ENCODE results near the gene TARDBP.
"Not testable (repeated sequence)": the region's sequence is repeated elsewhere in the genome, so short reads cannot be mapped to it uniquely, and the experiment has no call there.

TARDBP gene

DNA sequence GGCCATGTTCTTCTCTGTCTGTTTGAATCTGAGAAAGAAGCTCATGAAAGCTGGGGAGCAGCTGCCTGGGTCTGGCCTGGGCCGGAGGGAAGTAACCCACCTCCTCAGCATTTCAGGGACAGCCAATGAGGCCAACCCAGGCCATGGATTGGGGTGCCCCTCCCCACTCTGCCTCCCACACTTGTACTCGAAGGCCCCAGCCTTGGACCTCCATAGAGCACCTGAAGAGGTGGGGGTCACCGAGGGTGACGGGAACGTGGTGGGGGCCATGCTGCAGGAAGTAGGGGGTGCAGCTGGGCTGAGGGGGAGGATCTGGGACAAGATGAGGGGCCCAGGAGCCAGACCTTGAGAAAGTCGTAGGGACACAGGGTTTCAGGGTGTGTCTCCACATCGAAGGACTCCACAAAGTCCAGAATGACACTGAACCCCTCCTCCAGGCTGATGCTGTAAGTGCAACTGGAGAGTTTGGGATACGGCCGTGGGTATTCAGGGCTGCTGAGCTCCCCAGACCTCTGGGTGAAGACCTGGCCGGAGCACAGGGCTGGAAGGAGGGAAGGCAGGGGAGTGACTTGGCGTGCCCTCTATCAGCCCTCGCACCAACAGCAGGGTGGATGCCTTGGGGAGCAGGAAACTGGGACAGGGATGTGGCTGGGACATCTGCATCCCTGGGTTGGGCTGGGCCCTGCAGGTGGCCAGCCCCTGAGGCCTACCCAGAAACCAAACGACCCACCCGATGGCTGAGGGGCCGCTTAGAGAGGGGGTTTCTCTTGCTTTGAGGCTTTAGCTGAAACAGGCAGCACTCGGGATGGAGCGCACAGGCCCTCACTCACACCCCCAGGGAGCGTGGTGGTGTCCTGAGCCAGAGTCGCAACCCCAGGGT, 30.8 kb downstream of the TARDBP start:
- H3K4me3 ChIP-seq (ENCODE audit: low read depth, low read length), result no peak overlapping the region
- peaks cover 21% of the 10 kb centered on the region for H3K27me3 ChIP-seq (ENCODE audit: insufficient read depth, low read length)
- H3K27ac ChIP-seq (ENCODE audit: low read depth, low read length), result no peak overlapping the region
- H3K4me1 ChIP-seq (ENCODE audit: control insufficient read depth, insufficient read depth, low read length, unreplicated experiment), result no peaks in the 10 kb centered on the region
- no peak overlapping the region for H2AFZ ChIP-seq (ENCODE audit: low read length, unreplicated experiment)
- H3K79me2 ChIP-seq (ENCODE audit: control insufficient read depth, insufficient read depth, low read length, unreplicated experiment), result no peaks in the 10 kb centered on the region
- no peaks in the 10 kb centered on the region for H3K36me3 ChIP-seq (ENCODE audit: insufficient read depth, low read length)

DNA sequence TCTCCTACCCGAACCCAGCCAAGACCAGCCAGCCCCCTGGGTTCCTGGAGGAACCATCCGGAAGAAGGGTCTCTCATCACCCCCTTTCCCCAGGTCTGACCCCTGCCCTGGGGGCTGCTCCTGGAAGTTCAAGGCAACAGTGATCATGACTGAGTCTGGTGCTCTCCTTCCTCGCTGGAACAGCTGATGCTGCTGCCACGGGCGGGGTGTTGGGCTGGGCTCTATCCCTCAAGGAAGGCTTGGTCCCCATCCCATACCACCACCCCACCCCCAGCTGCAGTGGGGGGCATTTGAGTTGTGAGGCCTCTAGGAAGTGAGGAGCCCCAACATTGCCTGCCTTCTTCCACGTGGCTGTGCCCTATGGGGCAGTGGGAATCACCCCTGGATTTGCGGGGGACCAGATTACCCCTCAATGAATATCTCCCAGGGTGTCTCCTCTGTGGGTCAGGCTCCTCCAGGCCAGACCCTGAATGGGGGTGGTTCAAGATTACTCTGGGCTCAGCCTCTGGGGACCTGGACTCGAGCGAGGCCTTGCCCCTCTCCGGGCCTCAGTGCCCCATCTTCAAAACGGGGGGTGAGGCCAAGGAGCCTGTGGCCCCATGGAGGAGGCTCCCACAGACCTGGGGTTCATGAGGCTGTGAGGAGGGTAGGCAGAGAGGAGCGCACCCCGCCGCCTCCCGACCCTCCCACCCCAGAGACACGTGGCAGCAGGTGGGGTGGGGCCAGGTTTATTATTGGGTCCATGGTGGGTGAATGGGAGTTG, 31.8 kb downstream of the TARDBP start:
- Histone ChIP-seq H3K4me3 (ENCODE audit: low read depth, low read length) (no peak overlapping the region), H3K27me3 (ENCODE audit: insufficient read depth, low read length) (peaks cover 11% of the 10 kb centered on the region), H3K27ac (ENCODE audit: low read depth, low read length) (no peak overlapping the region), H3K36me3 (ENCODE audit: insufficient read depth, low read length) (no peaks in the 10 kb centered on the region), H3K4me1 (ENCODE audit: control insufficient read depth, insufficient read depth, low read length, unreplicated experiment) (no peaks in the 10 kb centered on the region), H2AFZ (ENCODE audit: low read length, unreplicated experiment) (no peak overlapping the region), H3K79me2 (ENCODE audit: control insufficient read depth, insufficient read depth, low read length, unreplicated experiment) (no peaks in the 10 kb centered on the region)

DNA sequence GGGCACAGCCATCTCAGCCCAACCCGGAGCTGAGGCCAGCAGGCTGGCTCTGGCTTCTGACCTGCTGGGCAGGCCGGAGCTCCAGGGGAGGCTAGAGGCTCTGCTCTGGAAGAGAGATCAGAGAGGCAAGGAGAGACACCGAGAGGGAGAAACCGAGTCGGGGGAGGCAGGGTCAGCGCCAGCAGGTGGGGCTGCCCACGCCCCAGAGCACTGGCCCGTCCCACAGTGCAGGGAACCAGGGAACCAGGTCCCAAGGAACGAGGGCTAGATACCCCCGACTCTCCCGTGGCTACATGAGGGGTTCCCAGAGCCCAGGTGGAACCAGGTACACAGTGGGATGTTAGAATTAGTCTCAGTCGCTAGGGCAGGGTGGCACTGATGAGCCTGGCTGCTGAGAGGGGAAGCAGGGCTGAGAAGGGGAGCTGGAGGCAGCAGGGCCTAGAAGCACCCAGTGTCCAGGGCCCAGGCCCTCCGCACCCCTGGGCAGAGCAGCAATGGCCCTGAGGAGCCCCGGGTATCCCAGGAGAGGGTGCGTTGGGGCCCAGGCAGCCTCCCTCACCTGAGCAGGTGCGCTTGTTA, 32.5 kb downstream of the TARDBP start:
- Histone ChIP-seq H3K27ac (ENCODE audit: low read depth, low read length) (no peak overlapping the region), H3K27me3 (ENCODE audit: insufficient read depth, low read length) (peaks cover 4% of the 10 kb centered on the region; the same call in 1 of the 2 replicates), H3K79me2 (ENCODE audit: control insufficient read depth, insufficient read depth, low read length, unreplicated experiment) (no peaks in the 10 kb centered on the region), H2AFZ (ENCODE audit: low read length, unreplicated experiment) (no peak overlapping the region), H3K4me3 (ENCODE audit: low read depth, low read length) (no peak overlapping the region), H3K4me1 (ENCODE audit: control insufficient read depth, insufficient read depth, low read length, unreplicated experiment) (no peaks in the 10 kb centered on the region), H3K36me3 (ENCODE audit: insufficient read depth, low read length) (no peaks in the 10 kb centered on the region)

- no peaks in the 10 kb centered on the region for H3K36me3 ChIP-seq (ENCODE audit: insufficient read depth, low read length)
- no peaks in the 10 kb centered on the region for H3K79me2 ChIP-seq (ENCODE audit: control insufficient read depth, insufficient read depth, low read length, unreplicated experiment)
- no peaks in the 10 kb centered on the region for H3K4me1 ChIP-seq (ENCODE audit: control insufficient read depth, insufficient read depth, low read length, unreplicated experiment)
- H3K27ac ChIP-seq (ENCODE audit: low read depth, low read length), result no peak overlapping the region
- no peak overlapping the region for H3K4me3 ChIP-seq (ENCODE audit: low read depth, low read length)
- no peak overlapping the region for H2AFZ ChIP-seq (ENCODE audit: low read length, unreplicated experiment)
- H3K27me3 ChIP-seq (ENCODE audit: insufficient read depth, low read length), result 0 out of 2 replicates have a peak, but pooled peaks cover 4% of the 10 kb centered on the region
Observed at GRCh38 chr1:11045428-11046269, 33.2 kb downstream of the TARDBP start.

GRCh38 chr1:11046270-11046566, 33.8 kb downstream of the TARDBP start:
- Histone ChIP-seq H3K4me3 (ENCODE audit: low read depth, low read length) (no peak overlapping the region), H3K4me1 (ENCODE audit: control insufficient read depth, insufficient read depth, low read length, unreplicated experiment) (no peaks in the 10 kb centered on the region), H3K27ac (ENCODE audit: low read depth, low read length) (no peak overlapping the region), H3K27me3 (ENCODE audit: insufficient read depth, low read length) (0 out of 2 replicates have a peak, but pooled peaks cover 4% of the 10 kb centered on the region), H2AFZ (ENCODE audit: low read length, unreplicated experiment) (no peak overlapping the region), H3K36me3 (ENCODE audit: insufficient read depth, low read length) (no peaks in the 10 kb centered on the region), H3K79me2 (ENCODE audit: control insufficient read depth, insufficient read depth, low read length, unreplicated experiment) (no peaks in the 10 kb centered on the region)

- Histone ChIP-seq H3K27me3 (ENCODE audit: insufficient read depth, low read length) (0 out of 2 replicates have a peak, but pooled peaks cover 4% of the 10 kb centered on the region), H3K27ac (ENCODE audit: low read depth, low read length) (no peak within 1 kb of the TSS), H3K36me3 (ENCODE audit: insufficient read depth, low read length) (no peaks in the 10 kb centered on the region), H2AFZ (ENCODE audit: low read length, unreplicated experiment) (no peak within 1 kb of the TSS), H3K4me1 (ENCODE audit: control insufficient read depth, insufficient read depth, low read length, unreplicated experiment) (no peaks in the 10 kb centered on the region), H3K4me3 (ENCODE audit: low read depth, low read length) (no peak within 1 kb of the TSS), H3K79me2 (ENCODE audit: control insufficient read depth, insufficient read depth, low read length, unreplicated experiment) (no peaks in the 10 kb centered on the region)
Observed at GRCh38 chr1:11046625-11047365, 34.3 kb downstream of the TARDBP start, which contains the start of gene MASP2. MASP2 (minus strand) TSS chr1:11047239; CDS start chr1:11047207, 32 bp downstream.

DNA sequence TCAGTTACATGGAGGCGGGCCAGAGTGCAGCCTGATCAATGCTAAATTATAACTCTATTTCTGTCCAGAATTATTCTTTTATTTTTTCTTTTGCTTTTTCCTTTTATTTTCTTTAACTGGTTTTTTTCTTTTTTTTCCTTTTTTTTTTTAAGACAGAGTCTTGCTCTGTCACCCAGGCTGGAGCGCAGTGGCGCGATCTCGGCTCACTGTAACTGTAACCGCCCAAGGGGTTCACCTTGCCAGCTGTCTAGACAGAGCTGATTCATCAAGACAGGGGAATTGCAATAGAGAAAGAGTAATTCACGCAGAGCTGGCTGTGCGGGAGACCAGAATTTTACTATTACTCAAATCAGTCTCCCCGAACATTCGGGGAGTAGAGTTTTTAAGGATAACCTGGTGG, 38.7 kb downstream of the TARDBP start:
- not testable (repeated sequence) for H3K36me3 ChIP-seq (ENCODE audit: insufficient read depth, low read length); H3K27me3 ChIP-seq (ENCODE audit: insufficient read depth, low read length); H3K4me3 ChIP-seq (ENCODE audit: low read depth, low read length); H3K79me2 ChIP-seq (ENCODE audit: control insufficient read depth, insufficient read depth, low read length, unreplicated experiment); H2AFZ ChIP-seq (ENCODE audit: low read length, unreplicated experiment); H3K27ac ChIP-seq (ENCODE audit: low read depth, low read length); H3K4me1 ChIP-seq (ENCODE audit: control insufficient read depth, insufficient read depth, low read length, unreplicated experiment)

GRCh38 chr1:11051781-11052511, 39.5 kb downstream of the TARDBP start:
- no peaks in the 10 kb centered on the region; the same call in 1 of the 2 replicates for H3K36me3 ChIP-seq (ENCODE audit: insufficient read depth, low read length)
- H3K4me3 ChIP-seq (ENCODE audit: low read depth, low read length), result no peak overlapping the region
- H3K27ac ChIP-seq (ENCODE audit: low read depth, low read length), result no peak overlapping the region
- no peaks in the 10 kb centered on the region for H3K27me3 ChIP-seq (ENCODE audit: insufficient read depth, low read length)
- no peak overlapping the region for H2AFZ ChIP-seq (ENCODE audit: low read length, unreplicated experiment)
- no peaks in the 10 kb centered on the region for H3K4me1 ChIP-seq (ENCODE audit: control insufficient read depth, insufficient read depth, low read length, unreplicated experiment)
- no peaks in the 10 kb centered on the region for H3K79me2 ChIP-seq (ENCODE audit: control insufficient read depth, insufficient read depth, low read length, unreplicated experiment)

Data from ACC112 (cell line).